ENCODE measurements around the gene TTLL10.
"Not testable (repeated sequence)": the region's sequence is repeated elsewhere in the genome, so short reads cannot be mapped to it uniquely, and the experiment has no call there.

TTLL10 gene

GRCh38 chr1:1141244-1141910, 32.3 kb upstream of the TTLL10 start:
- DNase-seq (ENCODE audit: low read depth in 2 of 2) = no peak

GRCh38 chr1:1141911-1142250, 31.8 kb upstream of the TTLL10 start:
- no peak for DNase-seq (ENCODE audit: low read depth in 2 of 2)

GRCh38 chr1:1142352-1142751, 31.3 kb upstream of the TTLL10 start:
- not testable (repeated sequence) for DNase-seq (ENCODE audit: low read depth in 2 of 2)

- DNase-seq (ENCODE audit: low read depth in 2 of 2) = no peak
Observed at GRCh38 chr1:1142844-1143243, 30.8 kb upstream of the TTLL10 start.

GRCh38 chr1:1143636-1144035, 30.0 kb upstream of the TTLL10 start:
- no peak for DNase-seq (ENCODE audit: low read depth in 2 of 2)

- no peak for DNase-seq (ENCODE audit: low read depth in 2 of 2)
Observed at GRCh38 chr1:1144122-1144842, 29.4 kb upstream of the TTLL10 start.

GRCh38 chr1:1144843-1145546, 28.7 kb upstream of the TTLL10 start:
- no peak for DNase-seq (ENCODE audit: low read depth in 2 of 2)

- DNase-seq (ENCODE audit: low read depth in 2 of 2) = no peak
Observed at GRCh38 chr1:1145547-1145914, 28.1 kb upstream of the TTLL10 start.

- DNase-seq (ENCODE audit: low read depth in 2 of 2) = no peak
Observed at GRCh38 chr1:1146026-1146425, 27.7 kb upstream of the TTLL10 start.

GRCh38 chr1:1146596-1146995, 27.1 kb upstream of the TTLL10 start:
- DNase-seq (ENCODE audit: low read depth in 2 of 2) = no peak

- no peak for DNase-seq (ENCODE audit: low read depth in 2 of 2)
Observed at GRCh38 chr1:1148061-1148460, 25.6 kb upstream of the TTLL10 start.

- no peak for DNase-seq (ENCODE audit: low read depth in 2 of 2)
Observed at GRCh38 chr1:1148569-1148968, 25.1 kb upstream of the TTLL10 start.

DNA sequence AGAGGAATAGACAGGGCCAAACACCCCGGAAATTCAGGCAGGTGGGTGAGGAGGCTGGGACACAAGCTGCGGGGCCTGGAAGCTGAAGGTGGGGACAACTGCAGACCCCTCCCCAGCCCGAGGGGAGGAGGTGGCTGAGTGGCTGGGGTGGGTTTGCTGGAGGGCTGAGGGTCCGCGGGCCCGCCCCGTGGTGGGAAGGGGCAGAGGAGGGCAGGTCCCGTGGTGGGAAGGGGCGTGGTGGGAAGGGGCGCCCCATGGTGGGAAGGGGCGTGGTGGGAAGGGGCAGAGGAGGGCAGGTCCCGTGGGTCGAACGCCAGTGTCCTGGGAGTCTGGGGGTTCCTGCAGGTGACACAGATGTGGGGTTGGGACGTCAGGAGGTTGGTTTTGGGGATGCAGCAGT, 24.3 kb upstream of the TTLL10 start:
- DNase-seq (ENCODE audit: low read depth in 2 of 2) = no peak

GRCh38 chr1:1150100-1150499, 23.6 kb upstream of the TTLL10 start:
- no peak for DNase-seq (ENCODE audit: low read depth in 2 of 2)

GRCh38 chr1:1151306-1151705, 22.4 kb upstream of the TTLL10 start:
- no peak for DNase-seq (ENCODE audit: low read depth in 2 of 2)

DNA sequence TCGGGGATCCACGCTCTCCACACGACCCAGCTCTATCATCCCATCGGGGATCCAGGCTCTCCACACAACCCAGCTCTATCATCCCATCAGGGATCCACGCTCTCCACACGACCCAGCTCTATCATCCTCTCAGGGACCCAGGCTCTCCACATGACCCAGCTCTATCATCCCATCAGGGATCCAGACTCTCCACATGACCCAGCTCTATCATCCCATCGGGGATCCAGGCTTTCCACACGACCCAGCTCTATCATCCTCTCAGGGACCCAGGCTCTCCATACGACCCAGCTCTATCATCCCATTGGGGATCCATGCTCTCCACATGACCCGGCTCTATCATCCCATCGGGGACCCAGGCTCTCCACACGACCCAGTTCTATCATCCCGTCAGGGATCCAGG, 21.2 kb upstream of the TTLL10 start:
- DNase-seq (ENCODE audit: low read depth in 2 of 2) = not testable (repeated sequence)

DNA sequence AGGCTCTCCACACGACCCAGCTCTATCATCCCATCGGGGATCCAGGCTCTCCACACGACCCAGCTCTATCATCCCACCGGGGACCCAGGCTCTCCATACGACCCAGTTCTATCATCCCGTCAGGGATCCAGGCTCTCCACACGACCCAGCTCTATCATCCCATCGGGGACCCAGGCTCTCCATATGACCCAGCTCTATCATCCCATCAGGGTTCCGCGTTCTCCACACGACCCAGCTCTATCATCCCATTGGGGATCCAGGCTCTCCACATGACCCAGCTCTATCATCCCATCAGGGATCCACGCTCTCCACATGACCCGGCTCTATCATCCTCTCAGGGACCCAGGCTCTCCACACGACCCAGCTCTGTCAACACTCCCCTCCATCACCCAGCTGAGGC, 20.5 kb upstream of the TTLL10 start:
- not testable (repeated sequence) for DNase-seq (ENCODE audit: low read depth in 2 of 2)

- DNase-seq (ENCODE audit: low read depth in 2 of 2) = no peak
Observed at GRCh38 chr1:1153874-1154273, 19.8 kb upstream of the TTLL10 start.

DNA sequence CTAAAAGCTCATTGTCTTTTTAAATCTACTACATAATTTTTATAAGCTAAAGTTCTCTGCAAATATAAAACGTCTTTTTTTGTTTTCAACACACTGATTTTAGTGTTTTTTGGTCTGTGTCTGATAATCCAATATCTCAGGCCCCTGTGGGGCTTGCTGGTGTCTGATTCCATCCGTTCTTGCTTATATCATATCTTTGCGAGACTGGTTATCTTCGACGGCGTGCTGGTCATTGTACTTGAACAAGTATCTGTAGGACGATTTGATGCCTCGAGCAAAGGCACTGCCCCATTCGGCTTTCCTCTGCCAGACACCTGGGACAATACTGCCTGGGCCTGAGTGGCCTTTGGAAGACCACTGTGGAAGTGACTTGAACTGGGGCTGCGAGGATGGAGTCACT, 18.4 kb upstream of the TTLL10 start:
- DNase-seq (ENCODE audit: low read depth in 2 of 2) = no peak

GRCh38 chr1:1156140-1157032, 17.3 kb upstream of the TTLL10 start:
- DNase-seq (ENCODE audit: low read depth in 2 of 2) = no peak

DNA sequence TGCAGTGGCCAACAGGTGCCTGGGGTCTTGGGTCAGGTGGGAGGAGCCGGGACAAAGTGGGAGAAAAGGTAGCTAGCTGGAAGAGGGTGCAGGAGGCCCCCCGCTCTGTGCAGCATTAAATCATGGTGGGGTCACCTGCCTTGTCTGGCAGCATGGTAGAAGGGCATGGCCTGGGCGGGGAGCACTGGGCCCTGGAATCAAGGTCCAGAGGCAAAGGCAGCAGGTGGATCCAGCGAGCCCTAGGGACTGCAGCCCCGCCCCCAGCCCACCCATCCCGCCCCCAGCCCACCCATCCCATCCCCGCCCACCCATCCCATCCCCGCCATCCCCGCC, 16.7 kb upstream of the TTLL10 start:
- no peak for DNase-seq (ENCODE audit: low read depth in 2 of 2)

- DNase-seq (ENCODE audit: low read depth in 2 of 2) = peak; percentile 60 to 66
Observed at GRCh38 chr1:1157426-1157913, 16.2 kb upstream of the TTLL10 start.

All from fibroblast of skin of left biceps (primary cell).